Measurements from ENCODE around the gene PDE11A.
"Not testable (repeated sequence)": the region's sequence is repeated elsewhere in the genome, so short reads cannot be mapped to it uniquely, and the experiment has no call there.

The PDE11A gene

GRCh38 chr2:178074123-178075005 lies 1.8 kb upstream of the PDE11A start:
- no peak for DNase-seq (ENCODE audit: extremely low read depth in 1 of 2, low read depth in 1 of 2)

- DNase-seq (ENCODE audit: extremely low read depth in 1 of 2, low read depth in 1 of 2): no peak
These were observed 586 bp downstream of the PDE11A start for GRCh38 chr2:178072000-178072382.

GRCh38 chr2:178070824-178071223 lies 1.8 kb downstream of the PDE11A start:
- DNase-seq (ENCODE audit: extremely low read depth in 1 of 2, low read depth in 1 of 2): no peak

DNA sequence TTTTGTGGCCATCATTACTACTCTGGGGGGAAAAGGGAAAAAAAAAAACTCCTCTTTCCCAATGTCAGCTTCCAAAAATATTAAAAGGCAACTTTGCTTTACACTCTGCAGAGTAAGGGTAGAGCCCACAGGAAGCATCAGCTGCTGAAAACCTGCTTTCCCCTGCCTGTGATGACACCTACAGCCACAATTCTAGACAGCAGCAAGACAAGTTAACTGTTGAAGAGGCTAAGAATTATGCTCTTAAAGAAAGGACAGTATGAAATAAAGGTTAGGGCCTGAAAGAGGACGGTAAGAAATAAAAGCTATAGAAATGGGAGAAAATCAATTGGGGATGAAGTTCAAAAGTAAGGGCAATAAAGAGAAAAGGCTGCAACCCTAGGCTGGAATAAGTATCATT lies 3.0 kb downstream of the PDE11A start:
- DNase-seq (ENCODE audit: extremely low read depth in 1 of 2, low read depth in 1 of 2): no peak

- DNase-seq (ENCODE audit: extremely low read depth in 1 of 2, low read depth in 1 of 2): no peak
These were observed 3.6 kb downstream of the PDE11A start for GRCh38 chr2:178068823-178069454.

- DNase-seq (ENCODE audit: extremely low read depth in 1 of 2, low read depth in 1 of 2): no peak
These were observed 5.5 kb downstream of the PDE11A start for GRCh38 chr2:178066890-178067669.

DNA sequence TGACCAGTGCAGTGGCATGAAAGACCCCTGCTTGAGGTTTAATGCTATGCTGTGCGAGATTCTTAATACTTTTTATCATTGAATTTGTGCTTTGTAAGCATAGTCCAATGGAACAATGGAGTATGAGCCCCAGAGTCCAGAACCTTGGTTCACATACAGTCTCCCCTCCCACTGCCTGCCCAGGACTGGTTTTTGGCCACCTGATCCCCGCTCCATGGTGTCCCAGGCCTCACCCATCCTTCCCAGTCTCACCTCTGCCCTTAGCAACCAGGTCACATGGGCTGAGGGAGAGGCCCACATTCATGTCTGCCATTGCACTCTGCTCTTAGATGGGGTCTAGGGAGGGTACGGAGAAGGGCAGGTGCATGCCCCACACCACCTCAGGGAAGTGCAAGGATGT lies 6.3 kb downstream of the PDE11A start:
- DNase-seq (ENCODE audit: extremely low read depth in 1 of 2, low read depth in 1 of 2): no peak

GRCh38 chr2:178059681-178060080 lies 12.9 kb downstream of the PDE11A start:
- DNase-seq (ENCODE audit: extremely low read depth in 1 of 2, low read depth in 1 of 2): no peak

DNA sequence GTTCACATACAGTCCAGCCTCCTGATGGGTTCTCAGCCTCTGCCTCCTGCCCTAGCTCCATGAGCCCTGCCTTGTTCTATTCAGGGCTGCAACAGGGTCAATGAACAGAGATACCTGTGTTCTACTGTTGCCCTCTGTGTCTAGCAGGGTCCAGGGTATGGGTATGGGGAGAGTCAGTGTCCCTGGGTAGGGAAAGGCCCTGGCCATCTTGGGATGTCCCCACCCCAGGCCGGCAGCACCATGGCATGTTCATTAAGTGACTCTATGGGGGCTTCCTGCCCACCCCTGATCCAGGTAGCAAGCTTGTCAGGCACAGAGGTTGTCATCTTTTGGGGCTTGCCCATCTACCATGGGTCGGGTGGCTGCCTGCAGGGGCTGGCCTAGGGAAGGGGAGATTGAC lies 13.5 kb downstream of the PDE11A start:
- no peak for DNase-seq (ENCODE audit: extremely low read depth in 1 of 2, low read depth in 1 of 2)

DNA sequence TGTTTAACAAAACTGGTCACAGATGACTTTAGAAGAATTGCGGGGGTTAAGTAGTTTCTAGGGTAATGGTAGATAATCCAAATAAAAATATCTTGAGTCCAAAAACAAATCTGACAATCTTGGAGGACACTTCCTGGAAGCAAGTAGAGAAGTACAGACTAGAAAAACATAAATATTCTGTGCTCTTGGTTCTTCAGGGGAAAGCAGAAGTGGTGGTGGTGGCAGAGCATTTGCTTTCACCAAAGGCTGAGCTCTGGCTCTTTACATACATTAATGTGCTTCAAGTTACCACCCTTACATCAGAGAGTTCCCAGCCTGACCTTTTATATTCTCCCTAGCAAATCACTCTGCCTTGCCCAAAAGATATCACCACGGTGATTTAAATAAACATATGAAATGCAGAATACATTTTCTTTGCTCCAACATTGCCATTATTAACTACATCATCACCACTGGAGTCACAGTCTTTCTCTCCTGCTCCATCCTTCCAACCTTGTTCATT lies 15.3 kb downstream of the PDE11A start:
- no peak for DNase-seq (ENCODE audit: extremely low read depth in 1 of 2, low read depth in 1 of 2)

- DNase-seq (ENCODE audit: extremely low read depth in 1 of 2, low read depth in 1 of 2): no peak
These were observed 16.2 kb downstream of the PDE11A start for GRCh38 chr2:178056345-178056744.

GRCh38 chr2:178051257-178051656 lies 21.3 kb downstream of the PDE11A start:
- DNase-seq (ENCODE audit: extremely low read depth in 1 of 2, low read depth in 1 of 2): not testable (repeated sequence)

GRCh38 chr2:178047391-178047790 lies 25.2 kb downstream of the PDE11A start:
- DNase-seq (ENCODE audit: extremely low read depth in 1 of 2, low read depth in 1 of 2): no peak

GRCh38 chr2:178044836-178045235 lies 27.7 kb downstream of the PDE11A start:
- no peak for DNase-seq (ENCODE audit: extremely low read depth in 1 of 2, low read depth in 1 of 2)

GRCh38 chr2:178043266-178043665 lies 29.3 kb downstream of the PDE11A start:
- no peak for DNase-seq (ENCODE audit: extremely low read depth in 1 of 2, low read depth in 1 of 2)

DNA sequence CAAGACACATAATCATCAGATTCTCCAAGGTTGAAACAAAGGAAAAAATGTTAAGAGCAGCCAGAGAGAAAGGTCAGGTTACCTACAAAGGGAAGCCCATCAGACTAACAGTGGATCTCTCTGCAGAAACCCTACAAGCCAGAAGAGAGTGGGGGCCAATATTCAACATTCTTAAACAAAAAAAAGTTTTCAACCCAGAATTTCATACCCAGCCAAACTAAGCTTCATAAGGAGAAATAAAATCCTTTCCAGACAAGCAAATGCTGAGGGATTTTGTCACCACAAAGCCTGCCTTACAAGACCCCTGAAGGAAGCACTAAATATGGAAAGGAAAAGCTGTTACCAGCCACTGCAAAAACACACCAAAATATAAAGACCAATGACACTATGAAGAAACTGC lies 39.0 kb downstream of the PDE11A start:
- not testable (repeated sequence) for DNase-seq (ENCODE audit: extremely low read depth in 1 of 2, low read depth in 1 of 2)

DNA sequence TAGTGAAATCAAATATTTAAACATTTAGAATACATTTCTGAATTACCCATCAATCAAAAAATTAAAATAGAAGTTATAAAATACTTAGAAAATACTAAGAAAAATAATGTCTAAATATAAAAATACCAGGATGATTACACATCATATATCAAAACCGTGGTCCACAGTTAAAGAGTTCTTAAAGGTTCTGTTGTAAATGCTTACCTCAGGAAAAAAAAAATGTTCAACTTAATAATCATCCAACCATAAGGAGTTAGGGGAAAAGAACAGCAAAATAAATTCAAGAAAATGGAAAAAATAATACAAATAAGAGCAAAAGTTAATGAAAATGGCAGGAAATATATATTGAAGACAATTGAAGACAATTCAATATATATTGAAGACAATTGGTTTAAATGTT lies 43.2 kb downstream of the PDE11A start:
- no peak for DNase-seq (ENCODE audit: extremely low read depth in 1 of 2, low read depth in 1 of 2)

DNA sequence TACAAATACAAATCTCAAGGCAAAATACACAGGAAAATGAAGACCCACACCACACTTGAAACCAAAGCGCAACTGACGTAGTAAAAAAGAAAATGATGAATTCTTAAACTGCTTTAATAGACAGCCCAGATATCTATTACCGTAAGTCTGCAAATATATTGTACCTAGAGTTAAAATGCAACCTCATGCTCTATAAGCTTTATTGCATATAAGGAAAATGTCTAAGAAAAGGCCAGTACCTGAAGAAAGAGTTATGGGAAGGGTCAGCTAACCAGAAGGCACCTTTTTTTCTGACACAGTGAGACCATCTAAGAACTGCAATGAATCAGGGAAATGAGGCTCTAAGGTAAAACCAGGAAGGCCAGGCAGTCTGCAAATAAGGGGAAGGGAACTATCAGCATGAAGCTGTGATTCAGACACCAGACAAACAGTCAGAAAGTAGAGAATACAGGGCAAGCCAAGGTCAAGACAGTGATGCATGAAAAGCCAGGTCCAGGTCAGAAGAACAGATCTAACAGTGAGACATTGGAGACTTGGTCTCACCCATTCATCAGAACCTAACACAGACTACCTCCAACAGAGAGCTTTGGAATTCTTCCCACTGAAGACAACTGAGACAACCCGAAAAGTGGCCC lies 46.9 kb downstream of the PDE11A start:
- no peak for DNase-seq (ENCODE audit: extremely low read depth in 1 of 2, low read depth in 1 of 2)

DNA sequence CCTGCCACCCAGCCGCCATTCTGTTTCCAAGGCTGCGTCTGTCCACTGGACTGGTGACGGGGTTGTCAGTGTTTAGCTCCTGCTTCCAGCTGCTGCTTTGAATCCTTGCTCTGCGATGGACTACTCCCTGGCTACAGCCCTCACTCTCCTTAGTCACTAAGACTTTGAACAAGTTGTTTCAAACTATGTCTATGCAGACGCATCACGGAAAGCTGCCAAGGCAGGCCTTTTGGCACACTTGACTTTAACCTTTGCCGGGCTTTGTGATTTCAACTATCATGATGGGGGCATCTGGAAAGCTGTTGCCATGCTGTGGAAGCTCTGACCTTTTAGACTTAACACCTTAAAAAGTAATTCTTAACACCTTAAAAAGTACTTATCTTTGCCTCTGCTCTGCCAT lies 54.4 kb downstream of the PDE11A start:
- DNase-seq (ENCODE audit: extremely low read depth in 1 of 2, low read depth in 1 of 2): no peak

DNA sequence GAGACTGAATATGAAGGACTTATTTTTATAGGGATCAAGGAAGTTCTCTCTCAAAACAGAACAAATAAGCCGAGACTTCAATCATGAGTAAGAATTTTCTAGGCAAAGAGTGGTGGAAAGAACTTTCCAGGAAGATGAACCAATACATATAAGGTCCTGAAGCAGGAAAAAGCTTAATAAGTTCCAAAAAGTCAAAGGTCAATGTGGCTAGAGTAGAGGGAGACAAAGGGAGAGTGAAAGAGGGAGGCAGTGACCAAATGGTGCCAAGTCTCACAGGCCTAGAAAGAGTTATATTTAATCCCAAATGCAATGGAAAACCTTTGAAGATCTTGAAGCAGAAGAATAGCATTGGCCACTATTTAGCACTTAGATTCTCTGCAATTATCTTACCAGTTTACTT lies 56.0 kb downstream of the PDE11A start:
- no peak for DNase-seq (ENCODE audit: extremely low read depth in 1 of 2, low read depth in 1 of 2)

- DNase-seq (ENCODE audit: extremely low read depth in 1 of 2, low read depth in 1 of 2): no peak
These were observed 59.9 kb downstream of the PDE11A start for GRCh38 chr2:178012639-178013038.

Data from stimulated activated CD8-positive, alpha-beta memory T cell treated with anti-CD3 and anti-CD28 coated beads, Interleukin-7, amount 100 ng/mL, for 48 hours (primary cell).